Breast epithelium (tissue), 4 donors: ENCODE data around the gene TSHZ3. TPM values are rescaled to one million over a fixed set of nuclear protein-coding genes. Genes with fewer than 3 reads are reported as not detected.

ENCODE experiments used
- DNase-seq, 2 donors: peaks; one replicate each; pipeline ENCODE4 v3.0.0-alpha.2; 2019; ENCODE audit warnings: low spot score in 2 of 2
- H3K27ac ChIP-seq, 2 donors: fragments of 200-600 bp; sonication (generic) in 1 of 2; one replicate each; pipeline ENCODE4 v1.5.1; 2016 to 2019; ENCODE audit warnings: mild to moderate bottlenecking in 1 of 2
- H3K27me3 ChIP-seq, 2 donors: fragments of 200-600 bp; sonication (generic) in 1 of 2; one replicate each; pipeline versions ENCODE4 v1.5.1 to v1.6.0; 2017 to 2019; ENCODE audit warnings: control low read depth in 1 of 2, mild to moderate bottlenecking in 1 of 2
- H3K36me3 ChIP-seq: fragments of 200-600 bp; one replicate; pipeline ENCODE4 v1.5.1; 2019
- H3K4me1 ChIP-seq, 2 donors: fragments of 200-600 bp; sonication (generic); one replicate each; pipeline ENCODE4 v1.5.1; 2016 to 2019; ENCODE audit warnings: control low read depth in 1 of 2
- H3K4me3 ChIP-seq, 3 donors: fragments of 200-600 bp; sonication (generic); 1 replicate in 2 of 3; 2 replicates in 1 of 3; pipeline ENCODE4 v1.5.1; 2016 to 2019; ENCODE audit warnings: mild to moderate bottlenecking in 3 of 3, moderate library complexity in 2 of 3
- H3K9me3 ChIP-seq, 2 donors: fragments of 200-600 bp; sonication (generic) in 1 of 2; one replicate each; pipeline ENCODE4 v1.5.1; 2016 to 2019; ENCODE audit warnings: control low read depth in 1 of 2
- POLR2A ChIP-seq: fragments of 450-650 bp; IDR thresholded peaks from one replicate; pipeline ENCODE4 v1.6.1; 2016; ENCODE audit warnings: antibody characterized with exemption, mild to moderate bottlenecking, moderate library complexity
- POLR2AphosphoS5 ChIP-seq, 3 donors: sonication (generic); formaldehyde crosslinking; IDR thresholded peaks; one replicate each; pipeline ENCODE4 v1.6.1; 2017; ENCODE audit warnings: antibody characterized with exemption in 3 of 3
- intact Hi-C: fragments of 100-400 bp; cut with DNase I; formaldehyde crosslinking; loops from one replicate; pipeline ENCODE4 v1.15.1; 2023; ENCODE audit warnings: low total_unique reads
- total RNA-seq, 3 donors: library from RNA; depleted of rRNA; stranded (reverse); fragments of >200 nt; gene quantifications; one replicate each; pipeline ENCODE4 v1.1.0, GENCODE V29; 2016
- TF ChIP-seq, protein P1 (sequence below), 3 donors: fragments of 450-650 bp; IDR thresholded peaks; one replicate each; pipeline ENCODE4 v1.5.1; 2016 to 2017; ENCODE audit warnings: antibody characterized with exemption in 3 of 3, mild to moderate bottlenecking in 3 of 3, moderate library complexity in 3 of 3

Gene TSHZ3
- total RNA-seq, 3 donors from 2014 or later: 3.7 to 9.8 (median 8.3) TPM

GRCh38 chr19:31299665-31300064 is 49.6 kb downstream of the TSHZ3 start:
- H3K27ac ChIP-seq: no peak overlapping the region
- TF ChIP-seq, protein P1, sequence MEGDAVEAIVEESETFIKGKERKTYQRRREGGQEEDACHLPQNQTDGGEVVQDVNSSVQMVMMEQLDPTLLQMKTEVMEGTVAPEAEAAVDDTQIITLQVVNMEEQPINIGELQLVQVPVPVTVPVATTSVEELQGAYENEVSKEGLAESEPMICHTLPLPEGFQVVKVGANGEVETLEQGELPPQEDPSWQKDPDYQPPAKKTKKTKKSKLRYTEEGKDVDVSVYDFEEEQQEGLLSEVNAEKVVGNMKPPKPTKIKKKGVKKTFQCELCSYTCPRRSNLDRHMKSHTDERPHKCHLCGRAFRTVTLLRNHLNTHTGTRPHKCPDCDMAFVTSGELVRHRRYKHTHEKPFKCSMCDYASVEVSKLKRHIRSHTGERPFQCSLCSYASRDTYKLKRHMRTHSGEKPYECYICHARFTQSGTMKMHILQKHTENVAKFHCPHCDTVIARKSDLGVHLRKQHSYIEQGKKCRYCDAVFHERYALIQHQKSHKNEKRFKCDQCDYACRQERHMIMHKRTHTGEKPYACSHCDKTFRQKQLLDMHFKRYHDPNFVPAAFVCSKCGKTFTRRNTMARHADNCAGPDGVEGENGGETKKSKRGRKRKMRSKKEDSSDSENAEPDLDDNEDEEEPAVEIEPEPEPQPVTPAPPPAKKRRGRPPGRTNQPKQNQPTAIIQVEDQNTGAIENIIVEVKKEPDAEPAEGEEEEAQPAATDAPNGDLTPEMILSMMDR (IDR thresholded peaks at IDR 0.05): no peak
- TF ChIP-seq POLR2A (no peak), POLR2AphosphoS5 (IDR thresholded peaks at IDR 0.05) (no peak)
- H3K27me3 ChIP-seq: no peaks in the 10 kb centered on the region

GRCh38 chr19:31297991-31298390 is 51.2 kb downstream of the TSHZ3 start:
- intact Hi-C loops: no loop called here
- Histone ChIP-seq H3K27ac (no peak overlapping the region), H3K27me3 (no peaks in the 10 kb centered on the region), H3K9me3 (no peaks in the 10 kb centered on the region), H3K4me3 (no peak overlapping the region), H3K36me3 (no peaks in the 10 kb centered on the region), H3K4me1 (no peaks in the 10 kb centered on the region)
- DNase-seq: no peak
- TF ChIP-seq, protein P1 (IDR thresholded peaks at IDR 0.05): no peak
- TF ChIP-seq POLR2AphosphoS5 (IDR thresholded peaks at IDR 0.05) (no peak), POLR2A (no peak)

More at GRCh38 chr19:31299665-31300064, 49.6 kb downstream of the TSHZ3 start:
- Histone ChIP-seq H3K4me1 (no peaks in the 10 kb centered on the region), H3K36me3 (no peaks in the 10 kb centered on the region), H3K9me3 (no peaks in the 10 kb centered on the region), H3K4me3 (no peak overlapping the region)
- no peak for DNase-seq
- intact Hi-C loops: no loop called here

DNA sequence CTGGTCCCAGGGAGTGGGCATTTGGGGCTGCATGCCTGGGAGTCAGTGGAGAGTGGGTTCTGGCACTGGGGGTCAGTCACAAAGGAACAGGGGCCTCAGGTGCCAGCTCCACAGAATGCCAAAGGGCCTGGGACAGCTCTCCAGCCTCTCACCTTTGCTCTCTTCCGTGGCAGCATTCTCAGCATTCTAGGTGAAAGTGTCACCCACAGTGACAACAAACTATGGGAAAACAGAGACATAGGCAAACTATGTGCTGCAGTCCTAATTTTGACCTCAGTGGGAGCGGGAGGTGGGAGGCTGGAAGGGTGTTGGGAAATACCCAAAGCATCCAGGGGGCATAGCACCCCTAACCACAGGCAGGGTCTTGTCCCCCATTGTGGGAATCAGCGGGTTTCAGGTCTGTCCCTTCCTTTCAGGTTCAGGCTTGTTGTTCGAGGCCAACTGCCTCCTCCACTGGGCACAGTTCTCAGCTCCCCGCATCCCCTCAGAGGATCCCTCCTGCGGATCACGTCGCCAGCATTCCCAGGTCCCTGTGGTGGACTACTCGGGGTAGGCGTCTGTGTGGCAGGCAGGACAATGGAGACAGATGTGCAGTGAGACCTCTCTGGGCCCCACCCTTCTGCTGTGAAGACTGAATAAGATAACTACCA is 52.4 kb downstream of the TSHZ3 start:
- DNase-seq: no peak
- H3K36me3 ChIP-seq: no peaks in the 10 kb centered on the region
- H3K9me3 ChIP-seq: no peaks in the 10 kb centered on the region
- H3K4me1 ChIP-seq: no peaks in the 10 kb centered on the region
- no peaks in the 10 kb centered on the region for H3K27me3 ChIP-seq
- TF ChIP-seq, protein P1 (IDR thresholded peaks at IDR 0.05): no peak
- TF ChIP-seq POLR2AphosphoS5 (IDR thresholded peaks at IDR 0.05) (no peak), POLR2A (no peak)
- no peak overlapping the region for H3K27ac ChIP-seq
- intact Hi-C loops: no loop called here
- H3K4me3 ChIP-seq: no peak overlapping the region

DNA sequence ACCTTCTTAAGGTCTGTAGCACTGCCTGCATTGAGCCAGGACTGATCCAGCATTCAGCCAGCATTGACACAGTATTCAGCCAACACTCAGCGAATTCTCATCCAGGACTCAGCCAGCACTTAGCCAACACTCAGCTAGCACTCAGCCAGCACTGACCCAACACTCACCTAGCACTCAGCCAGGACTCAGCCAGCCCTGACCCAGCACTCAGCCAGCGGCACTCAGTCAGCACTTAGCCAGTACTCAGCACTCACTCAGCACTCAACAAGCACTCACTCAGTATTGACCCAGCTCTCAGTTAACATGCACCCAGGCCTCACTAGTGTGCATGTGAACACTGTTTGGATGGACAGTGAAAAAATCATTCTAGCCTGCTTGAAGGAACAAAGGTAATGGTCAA is 55.0 kb downstream of the TSHZ3 start:
- TF ChIP-seq POLR2A: no peak
- no peak for TF ChIP-seq POLR2AphosphoS5 (IDR thresholded peaks at IDR 0.05)
- TF ChIP-seq, protein P1 (IDR thresholded peaks at IDR 0.05): no peak
- no peak for DNase-seq

DNA sequence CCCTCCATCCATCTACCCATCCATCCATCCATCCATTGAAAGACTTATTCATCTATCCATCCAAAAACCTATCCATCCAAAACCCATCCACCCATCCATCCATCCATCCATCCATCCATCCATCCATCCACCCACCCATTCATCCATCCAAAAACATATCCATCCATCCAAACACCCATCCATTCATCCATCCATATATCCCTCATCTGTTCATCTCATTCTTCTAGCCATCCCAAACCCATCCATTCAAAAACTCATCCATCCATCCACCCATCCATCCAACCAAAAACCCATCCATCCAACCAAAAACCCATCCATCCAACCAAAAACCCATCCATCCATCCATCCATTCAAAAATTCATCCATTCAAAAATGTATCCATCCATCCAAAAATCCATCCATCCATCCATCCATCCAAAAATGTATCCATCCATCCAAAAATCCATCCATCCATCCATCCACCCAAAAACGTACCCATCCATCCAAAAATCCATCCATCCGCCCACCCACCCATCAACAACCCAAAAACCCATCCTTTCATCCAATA is 56.5 kb downstream of the TSHZ3 start:
- Histone ChIP-seq H3K36me3 (no peaks in the 10 kb centered on the region), H3K4me1 (no peaks in the 10 kb centered on the region), H3K4me3 (no peak overlapping the region), H3K27me3 (no peaks in the 10 kb centered on the region), H3K27ac (no peak overlapping the region), H3K9me3 (no peaks in the 10 kb centered on the region)
- no peak for DNase-seq
- TF ChIP-seq POLR2AphosphoS5 (IDR thresholded peaks at IDR 0.05) (no peak), POLR2A (no peak)
- TF ChIP-seq, protein P1 (IDR thresholded peaks at IDR 0.05): no peak
- intact Hi-C loops: no loop called here

More for the DNA sequence above, 55.0 kb downstream of the TSHZ3 start:
- H3K4me1 ChIP-seq: no peaks in the 10 kb centered on the region
- no peak overlapping the region for H3K4me3 ChIP-seq
- no peaks in the 10 kb centered on the region for H3K27me3 ChIP-seq
- H3K36me3 ChIP-seq: no peaks in the 10 kb centered on the region
- no peaks in the 10 kb centered on the region for H3K9me3 ChIP-seq
- intact Hi-C loops: no loop called here
- H3K27ac ChIP-seq: no peak overlapping the region
